H1 (cell line): Measurements from ENCODE around the gene ANAPC16.

Experiments used
- CTCF ChIP-seq, 3 experiments: IDR thresholded peaks; 1 replicate in 2 of 3; 2 replicates in 1 of 3; pipeline versions ENCODE4 v1.5.1 to v1.6.1; 2011; ENCODE audit warnings: low read length in 3 of 3, mild to moderate bottlenecking in 3 of 3, inconsistent platforms in 2 of 3, low read depth in 1 of 3, moderate library complexity in 1 of 3; ENCODE audit not compliant: insufficient read depth in 1 of 3; ENCODE audit errors: control extremely low read depth in 1 of 3
- POLR2A ChIP-seq, 2 experiments: IDR thresholded peaks; 1 replicate in 1 of 2; 2 replicates in 1 of 2; pipeline ENCODE4 v1.6.1; 2011; ENCODE audit warnings: low read depth in 2 of 2, low read length in 2 of 2, mild to moderate bottlenecking in 2 of 2; ENCODE audit errors: control extremely low read depth in 1 of 2

- TF ChIP-seq POLR2A (IDR thresholded peaks at IDR 0.05; ENCODE audit: control extremely low read depth in 1 of 2, low read depth in 2 of 2, low read length in 2 of 2) (no peak), CTCF (IDR thresholded peaks at IDR 0.05; ENCODE audit: control extremely low read depth in 1 of 3, insufficient read depth in 1 of 3, low read depth in 1 of 3, low read length in 3 of 3) (no peak)
Observed at GRCh38 chr10:72221278-72221677, 5.5 kb downstream of the ANAPC16 start.
